DOHH2 (cell line): ENCODE results near the gene ETFA.

Source experiments
- H3F3A ChIP-seq: fragments of 200-600 bp; sonication (generic), shearing (Covaris generic); 2 replicates; pipeline ENCODE4 v1.6.0; 2016; ENCODE audit warnings: antibody characterized with exemption, mild to moderate bottlenecking; ENCODE audit not compliant: control insufficient read depth, insufficient read depth
- H3K27ac ChIP-seq: fragments of 200-600 bp; sonication (generic); 2 replicates; pipeline ENCODE4 v1.5.1; 2014; ENCODE audit warnings: low read depth, mild to moderate bottlenecking, low read length, moderate library complexity
- H3K27me3 ChIP-seq: fragments of 200-600 bp; sonication (generic); 2 replicates; pipeline ENCODE4 v1.6.1; 2014; ENCODE audit warnings: mild to moderate bottlenecking, low read length, mixed read lengths; ENCODE audit not compliant: control insufficient read depth
- H3K36me3 ChIP-seq: fragments of 200-600 bp; sonication (generic); 2 replicates; pipeline ENCODE4 v1.6.1; 2014; ENCODE audit warnings: mild to moderate bottlenecking, low read length, moderate library complexity, mixed read lengths; ENCODE audit not compliant: control insufficient read depth
- H3K4me1 ChIP-seq: fragments of 200-600 bp; sonication (generic); 2 replicates; pipeline ENCODE4 v1.6.1; 2014; ENCODE audit warnings: mild to moderate bottlenecking, low read length, mixed read lengths; ENCODE audit not compliant: control insufficient read depth
- H3K4me2 ChIP-seq: fragments of 200-600 bp; sonication (generic); 2 replicates; pipeline ENCODE4 v1.6.0; 2014; ENCODE audit warnings: mild to moderate bottlenecking, low read length, moderate library complexity
- H3K4me3 ChIP-seq: fragments of 200-600 bp; sonication (generic); 2 replicates; pipeline ENCODE4 v1.5.1; 2014; ENCODE audit warnings: mild to moderate bottlenecking, low read length, mixed read lengths
- H3K79me2 ChIP-seq: fragments of 200-600 bp; sonication (generic); 2 replicates; pipeline ENCODE4 v1.6.1; 2014; ENCODE audit warnings: mild to moderate bottlenecking, low read length, mixed read lengths; ENCODE audit not compliant: control insufficient read depth
- H3K9me2 ChIP-seq: fragments of 200-600 bp; sonication (generic); replicated peaks from 2 replicates; pipeline ENCODE4 v1.6.1; 2014; ENCODE audit warnings: mild to moderate bottlenecking, low read length, mixed read lengths; ENCODE audit not compliant: control insufficient read depth
- H3K9me3 ChIP-seq: fragments of 200-600 bp; sonication (generic); 2 replicates; pipeline ENCODE4 v1.6.1; 2014; ENCODE audit warnings: antibody characterized with exemption, low read length, mixed read lengths; ENCODE audit not compliant: control insufficient read depth, insufficient read depth
- H4K20me1 ChIP-seq: fragments of 200-600 bp; sonication (generic); 2 replicates; pipeline ENCODE4 v1.6.0; 2014; ENCODE audit warnings: low read depth, mild to moderate bottlenecking, antibody characterized with exemption, low read length, moderate library complexity; ENCODE audit not compliant: control insufficient read depth, insufficient read depth
- EZH2phosphoT487 ChIP-seq: fragments of 200-600 bp; sonication (generic); IDR thresholded peaks from 2 replicates; pipeline ENCODE4 v1.6.1; 2017; ENCODE audit warnings: borderline replicate concordance, mild to moderate bottlenecking, antibody characterized with exemption, low read length, moderate library complexity, mixed read lengths
- TF ChIP-seq, protein P1 (sequence below): fragments of 200-600 bp; sonication (generic); IDR thresholded peaks from one replicate; pipeline ENCODE4 v1.5.1; 2014; ENCODE audit warnings: antibody characterized with exemption, mild to moderate bottlenecking, low read depth, low read length; ENCODE audit not compliant: poor library complexity, severe bottlenecking

The ETFA gene

DNA sequence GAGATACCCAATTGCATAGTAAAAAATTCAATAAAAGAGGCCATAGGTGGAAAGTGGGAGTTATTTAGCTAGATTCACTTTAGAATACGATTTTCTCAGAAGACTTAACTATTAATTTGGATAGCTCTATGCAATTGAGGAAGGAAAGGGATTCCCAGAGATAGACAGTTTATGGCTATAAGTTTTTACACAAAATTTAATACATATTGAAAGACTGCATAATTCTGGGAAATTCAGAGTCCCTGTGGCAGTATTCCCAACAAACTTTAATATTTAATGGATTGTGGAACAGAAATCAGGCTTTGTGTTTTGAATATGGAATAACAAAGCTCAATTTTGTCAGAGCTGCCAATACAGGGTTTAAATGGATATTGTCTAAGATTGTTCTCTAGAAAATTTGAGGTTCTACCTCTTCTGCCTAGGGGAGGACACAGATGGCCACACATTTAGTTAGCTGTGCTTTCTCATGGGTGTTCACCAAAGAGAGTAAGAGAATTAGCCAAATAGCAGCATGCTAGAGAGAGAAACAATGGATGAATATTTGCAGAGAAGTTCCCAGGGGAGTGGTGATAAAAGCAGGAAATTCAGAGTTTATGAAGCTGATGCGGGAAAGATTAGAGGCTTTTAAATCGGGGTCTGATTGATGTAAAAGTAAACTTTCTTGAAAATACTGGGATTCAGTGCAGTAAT, 33.8 kb upstream of the ETFA start:
- Histone ChIP-seq H3K36me3 (peaks cover 18% of the 10 kb centered on the region), H3K79me2 (peaks cover 5% of the 10 kb centered on the region), H3K9me3 (no peaks in the 10 kb centered on the region), H3K27me3 (peaks cover 12% of the 10 kb centered on the region; the same call in 1 of the 2 replicates), H3K4me1 (peaks cover 10% of the 10 kb centered on the region; the same call in 1 of the 2 replicates), H3K9me2 (no peaks in the 10 kb centered on the region), H3K27ac (no peak overlapping the region), H3K4me2 (no peak overlapping the region), H3K4me3 (no peak overlapping the region), H3F3A (peaks cover 7% of the 10 kb centered on the region; the same call in 1 of the 2 replicates), H4K20me1 (no peaks in the 10 kb centered on the region)
- TF ChIP-seq, protein P1, sequence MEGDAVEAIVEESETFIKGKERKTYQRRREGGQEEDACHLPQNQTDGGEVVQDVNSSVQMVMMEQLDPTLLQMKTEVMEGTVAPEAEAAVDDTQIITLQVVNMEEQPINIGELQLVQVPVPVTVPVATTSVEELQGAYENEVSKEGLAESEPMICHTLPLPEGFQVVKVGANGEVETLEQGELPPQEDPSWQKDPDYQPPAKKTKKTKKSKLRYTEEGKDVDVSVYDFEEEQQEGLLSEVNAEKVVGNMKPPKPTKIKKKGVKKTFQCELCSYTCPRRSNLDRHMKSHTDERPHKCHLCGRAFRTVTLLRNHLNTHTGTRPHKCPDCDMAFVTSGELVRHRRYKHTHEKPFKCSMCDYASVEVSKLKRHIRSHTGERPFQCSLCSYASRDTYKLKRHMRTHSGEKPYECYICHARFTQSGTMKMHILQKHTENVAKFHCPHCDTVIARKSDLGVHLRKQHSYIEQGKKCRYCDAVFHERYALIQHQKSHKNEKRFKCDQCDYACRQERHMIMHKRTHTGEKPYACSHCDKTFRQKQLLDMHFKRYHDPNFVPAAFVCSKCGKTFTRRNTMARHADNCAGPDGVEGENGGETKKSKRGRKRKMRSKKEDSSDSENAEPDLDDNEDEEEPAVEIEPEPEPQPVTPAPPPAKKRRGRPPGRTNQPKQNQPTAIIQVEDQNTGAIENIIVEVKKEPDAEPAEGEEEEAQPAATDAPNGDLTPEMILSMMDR = no peak
- TF ChIP-seq EZH2phosphoT487 = no peak

GRCh38 chr15:76343313-76343996, 32.2 kb upstream of the ETFA start:
- TF ChIP-seq EZH2phosphoT487 = no peak
- TF ChIP-seq, protein P1 = no peak
- Histone ChIP-seq H4K20me1 (peaks cover 8% of the 10 kb centered on the region; the same call in 1 of the 2 replicates), H3K36me3 (peaks cover 23% of the 10 kb centered on the region), H3K27ac (no peak overlapping the region), H3K4me1 (peaks cover 25% of the 10 kb centered on the region), H3K9me3 (no peaks in the 10 kb centered on the region), H3K4me2 (no peak overlapping the region), H3K27me3 (peaks cover 17% of the 10 kb centered on the region), H3K4me3 (no peak overlapping the region), H3F3A (peaks cover 7% of the 10 kb centered on the region; the same call in 1 of the 2 replicates), H3K9me2 (no peaks in the 10 kb centered on the region), H3K79me2 (peaks cover 20% of the 10 kb centered on the region)

GRCh38 chr15:76342382-76343201, 31.3 kb upstream of the ETFA start:
- H3K36me3 ChIP-seq = peaks cover 23% of the 10 kb centered on the region

More at GRCh38 chr15:76342382-76343201, 31.3 kb upstream of the ETFA start:
- Histone ChIP-seq H4K20me1 (peaks cover 8% of the 10 kb centered on the region; the same call in 1 of the 2 replicates), H3F3A (peaks cover 7% of the 10 kb centered on the region; the same call in 1 of the 2 replicates), H3K27me3 (peaks cover 17% of the 10 kb centered on the region), H3K4me2 (no peak overlapping the region), H3K79me2 (peaks cover 29% of the 10 kb centered on the region), H3K9me2 (no peaks in the 10 kb centered on the region), H3K27ac (no peak overlapping the region), H3K4me3 (no peak overlapping the region), H3K9me3 (no peaks in the 10 kb centered on the region), H3K4me1 (peaks cover 32% of the 10 kb centered on the region)
- TF ChIP-seq, protein P1 = no peak
- TF ChIP-seq EZH2phosphoT487 = no peak
